ENCODE measurements around the gene PTP4A2.

The PTP4A2 gene

GRCh38 chr1:31938184-31938975 lies at the start of gene PTP4A2:
TSS of gene PTP4A2 (minus strand) at chr1:31938368. CDS start at chr1:31919065, 19,303 bp downstream.
- DNase-seq (ENCODE audit: low read depth), result no peak

GRCh38 chr1:31987135-31987619 lies 49.0 kb upstream of the PTP4A2 start:
- no peak for DNase-seq (ENCODE audit: low read depth)

GRCh38 chr1:31985430-31985829 lies 47.3 kb upstream of the PTP4A2 start:
- DNase-seq (ENCODE audit: low read depth), result no peak

GRCh38 chr1:31984419-31985347 lies 46.5 kb upstream of the PTP4A2 start:
- no peak for DNase-seq (ENCODE audit: low read depth)

GRCh38 chr1:31981972-31982371 lies 43.8 kb upstream of the PTP4A2 start:
- DNase-seq (ENCODE audit: low read depth), result no peak

GRCh38 chr1:31981456-31981839 lies 43.3 kb upstream of the PTP4A2 start:
- DNase-seq (ENCODE audit: low read depth), result no peak

GRCh38 chr1:31980835-31981455 lies 42.8 kb upstream of the PTP4A2 start:
- no peak for DNase-seq (ENCODE audit: low read depth)

GRCh38 chr1:31978843-31979400 lies 40.8 kb upstream of the PTP4A2 start:
- DNase-seq (ENCODE audit: low read depth), result no peak

- no peak for DNase-seq (ENCODE audit: low read depth)
Measured at GRCh38 chr1:31977385-31978131, 39.4 kb upstream of the PTP4A2 start.

- no peak for DNase-seq (ENCODE audit: low read depth)
Measured at GRCh38 chr1:31976401-31976800, 38.2 kb upstream of the PTP4A2 start.

GRCh38 chr1:31970873-31971272 lies 32.7 kb upstream of the PTP4A2 start:
- no peak for DNase-seq (ENCODE audit: low read depth)

- DNase-seq (ENCODE audit: low read depth), result no peak
Measured at GRCh38 chr1:31961536-31961935, 23.4 kb upstream of the PTP4A2 start.

GRCh38 chr1:31959521-31960340 lies 21.6 kb upstream of the PTP4A2 start:
- no peak for DNase-seq (ENCODE audit: low read depth)

- DNase-seq (ENCODE audit: low read depth), result no peak
Measured at GRCh38 chr1:31957701-31958674, 19.8 kb upstream of the PTP4A2 start.

- DNase-seq (ENCODE audit: low read depth), result no peak
Measured at GRCh38 chr1:31955917-31956736, 18.0 kb upstream of the PTP4A2 start.

GRCh38 chr1:31954607-31955283 lies 16.6 kb upstream of the PTP4A2 start:
- DNase-seq (ENCODE audit: low read depth), result no peak

- DNase-seq (ENCODE audit: low read depth), result no peak
Measured at GRCh38 chr1:31952825-31953220, 14.7 kb upstream of the PTP4A2 start.

- DNase-seq (ENCODE audit: low read depth), result no peak
Measured at GRCh38 chr1:31951276-31951675, 13.1 kb upstream of the PTP4A2 start.
